HG03064 (cell line): Measurements from ENCODE around the gene TPST1.
"Not testable (repeated sequence)": the region's sequence is repeated elsewhere in the genome, so short reads cannot be mapped to it uniquely, and the experiment has no call there.

Experiments
- ATAC-seq: cut with Tn5 transposase; IDR thresholded peaks from one replicate; pipeline ENCODE4 v1.9.1; 2021; ENCODE audit warnings: low read depth; ENCODE audit not compliant: unreplicated experiment

TPST1 gene

GRCh38 chr7:66204822-66205740 lies at the start of gene TPST1:
Gene TPST1, plus strand, starts transcription at chr7:66205334. Its CDS starts 35,092 bp downstream, at chr7:66240426.
- peak; percentile 89 for ATAC-seq

GRCh38 chr7:66156035-66156434 lies 49.1 kb upstream of the TPST1 start:
- ATAC-seq = not testable (repeated sequence)

GRCh38 chr7:66157060-66157459 lies 48.1 kb upstream of the TPST1 start:
- ATAC-seq = no peak

- no peak for ATAC-seq
Measured at GRCh38 chr7:66162622-66163021, 42.5 kb upstream of the TPST1 start.

GRCh38 chr7:66163186-66163610 lies 41.9 kb upstream of the TPST1 start:
- ATAC-seq = no peak

GRCh38 chr7:66164356-66164755 lies 40.8 kb upstream of the TPST1 start:
- no peak for ATAC-seq

- ATAC-seq = no peak
Measured at GRCh38 chr7:66167773-66168387, 37.3 kb upstream of the TPST1 start.

GRCh38 chr7:66169616-66170015 lies 35.5 kb upstream of the TPST1 start:
- ATAC-seq = no peak

GRCh38 chr7:66170309-66171231 lies 34.6 kb upstream of the TPST1 start:
- no peak for ATAC-seq

- ATAC-seq = not testable (repeated sequence)
Measured at GRCh38 chr7:66172536-66173401, 32.4 kb upstream of the TPST1 start.

- no peak for ATAC-seq
Measured at GRCh38 chr7:66173856-66174255, 31.3 kb upstream of the TPST1 start.

- not testable (repeated sequence) for ATAC-seq
Measured at GRCh38 chr7:66175006-66175405, 30.1 kb upstream of the TPST1 start.

- no peak for ATAC-seq
Measured at GRCh38 chr7:66176914-66177313, 28.2 kb upstream of the TPST1 start.

- ATAC-seq = no peak
Measured at GRCh38 chr7:66178258-66178657, 26.9 kb upstream of the TPST1 start.

- ATAC-seq = no peak
Measured at GRCh38 chr7:66181329-66181728, 23.8 kb upstream of the TPST1 start.

- no peak for ATAC-seq
Measured at GRCh38 chr7:66181845-66182244, 23.3 kb upstream of the TPST1 start.

- no peak for ATAC-seq
Measured at GRCh38 chr7:66182920-66183319, 22.2 kb upstream of the TPST1 start.

- ATAC-seq = no peak
Measured at GRCh38 chr7:66183700-66184099, 21.4 kb upstream of the TPST1 start.

GRCh38 chr7:66185680-66186187 lies 19.4 kb upstream of the TPST1 start:
- ATAC-seq = no peak

GRCh38 chr7:66186991-66187390 lies 18.1 kb upstream of the TPST1 start:
- no peak for ATAC-seq
